ENCODE measurements around the gene FKBP8.
"Not testable (repeated sequence)": the region's sequence is repeated elsewhere in the genome, so short reads cannot be mapped to it uniquely, and the experiment has no call there.

FKBP8 gene

GRCh38 chr19:18558202-18558555 lies 14.8 kb upstream of the FKBP8 start:
- DNase-seq = no peak

- peak; percentile 88 to 97 for DNase-seq
These were observed 14.2 kb upstream of the FKBP8 start, which contains the start of gene KXD1 for GRCh38 chr19:18557411-18558201. Gene KXD1 (plus strand): TSS chr19:18557870. CDS start chr19:18562057, 4,187 bp downstream.

GRCh38 chr19:18551631-18552030 lies 8.3 kb upstream of the FKBP8 start:
- no peak for DNase-seq

- DNase-seq = peak; percentile 31 to 78
These were observed 572 bp upstream of the FKBP8 start for GRCh38 chr19:18543814-18544475.

GRCh38 chr19:18541992-18542940 lies 1.1 kb downstream of the FKBP8 start:
- no peak for DNase-seq

GRCh38 chr19:18541258-18541991 lies 1.9 kb downstream of the FKBP8 start:
- no peak for DNase-seq

GRCh38 chr19:18540200-18540599 lies 3.2 kb downstream of the FKBP8 start:
- not testable (repeated sequence) for DNase-seq

- no peak for DNase-seq
These were observed 4.0 kb downstream of the FKBP8 start for GRCh38 chr19:18539372-18539771.

- no peak for DNase-seq
These were observed 5.3 kb downstream of the FKBP8 start for GRCh38 chr19:18538115-18538514.

GRCh38 chr19:18537431-18537830 lies 5.9 kb downstream of the FKBP8 start:
- no peak for DNase-seq

GRCh38 chr19:18536475-18536874 lies 6.9 kb downstream of the FKBP8 start:
- DNase-seq = no peak

- DNase-seq = no peak
These were observed 10.3 kb downstream of the FKBP8 start for GRCh38 chr19:18533058-18533457.

GRCh38 chr19:18532168-18532890 lies 11.0 kb downstream of the FKBP8 start:
- no peak for DNase-seq

GRCh38 chr19:18531485-18531884 lies 11.9 kb downstream of the FKBP8 start:
- no peak for DNase-seq

- no peak for DNase-seq
These were observed 13.6 kb downstream of the FKBP8 start for GRCh38 chr19:18529782-18530181.

- DNase-seq = no peak
These were observed 17.1 kb downstream of the FKBP8 start for GRCh38 chr19:18526316-18526715.

- DNase-seq = no peak
These were observed 19.5 kb downstream of the FKBP8 start for GRCh38 chr19:18523841-18524240.

GRCh38 chr19:18522862-18523440 lies 20.4 kb downstream of the FKBP8 start:
- not testable (repeated sequence) for DNase-seq

- DNase-seq = peak; percentile 98 to 99
These were observed 21.1 kb downstream of the FKBP8 start for GRCh38 chr19:18522124-18522861.

- DNase-seq = no peak
These were observed 21.7 kb downstream of the FKBP8 start, which contains the start of gene ELL for GRCh38 chr19:18521692-18522123. Gene ELL (minus strand): TSS chr19:18522070. CDS start chr19:18522055, 15 bp downstream.

Data from NCI-H526 (cell line).